HG03558 (cell line): Measurements from ENCODE around the gene BDP1.
"Not testable (repeated sequence)": the region's sequence is repeated elsewhere in the genome, so short reads cannot be mapped to it uniquely, and the experiment has no call there.

Source experiments
- ATAC-seq: cut with Tn5 transposase; IDR thresholded peaks from one replicate; pipeline ENCODE4 v1.9.1; 2021; ENCODE audit warnings: moderate number of reproducible peaks; ENCODE audit not compliant: unreplicated experiment; ENCODE audit errors: extremely low read depth

Gene BDP1

GRCh38 chr5:71461360-71461759, 5.9 kb downstream of the BDP1 start:
- no peak for ATAC-seq

GRCh38 chr5:71471193-71471592, 15.7 kb downstream of the BDP1 start:
- ATAC-seq: no peak

- no peak for ATAC-seq
These were observed 20.4 kb downstream of the BDP1 start for GRCh38 chr5:71475788-71476384.

GRCh38 chr5:71481441-71481840, 26.0 kb downstream of the BDP1 start:
- no peak for ATAC-seq

- no peak for ATAC-seq
These were observed 26.7 kb downstream of the BDP1 start for GRCh38 chr5:71482132-71482531.

GRCh38 chr5:71483355-71483754, 27.9 kb downstream of the BDP1 start:
- no peak for ATAC-seq

- no peak for ATAC-seq
These were observed 37.6 kb downstream of the BDP1 start for GRCh38 chr5:71492817-71493615.

- not testable (repeated sequence) for ATAC-seq
These were observed 38.8 kb downstream of the BDP1 start for GRCh38 chr5:71494202-71494601.

GRCh38 chr5:71498756-71499155, 43.3 kb downstream of the BDP1 start:
- not testable (repeated sequence) for ATAC-seq

GRCh38 chr5:71503536-71503935, 48.1 kb downstream of the BDP1 start:
- ATAC-seq: no peak

- ATAC-seq: no peak
These were observed 66.7 kb downstream of the BDP1 start for GRCh38 chr5:71522151-71522550.

GRCh38 chr5:71525611-71526010, 70.2 kb downstream of the BDP1 start:
- ATAC-seq: not testable (repeated sequence)

GRCh38 chr5:71528206-71528605, 72.8 kb downstream of the BDP1 start:
- no peak for ATAC-seq

GRCh38 chr5:71529682-71530081, 74.2 kb downstream of the BDP1 start:
- no peak for ATAC-seq

GRCh38 chr5:71533142-71533541, 77.7 kb downstream of the BDP1 start:
- ATAC-seq: no peak

- no peak for ATAC-seq
These were observed 78.2 kb downstream of the BDP1 start for GRCh38 chr5:71533615-71534014.

- no peak for ATAC-seq
These were observed 82.2 kb downstream of the BDP1 start for GRCh38 chr5:71537687-71538086.

- not testable (repeated sequence) for ATAC-seq
These were observed 95.4 kb downstream of the BDP1 start for GRCh38 chr5:71550885-71551284.

GRCh38 chr5:71551582-71551981, 96.1 kb downstream of the BDP1 start:
- ATAC-seq: not testable (repeated sequence)

- ATAC-seq: not testable (repeated sequence)
These were observed 96.7 kb downstream of the BDP1 start for GRCh38 chr5:71552026-71552749.

GRCh38 chr5:71563161-71563560, 107.7 kb downstream of the BDP1 start:
- ATAC-seq: no peak
